K562 (cell line): ENCODE results near the gene DHTKD1. TPM values are rescaled to one million over a fixed set of nuclear protein-coding genes. Genes with fewer than 3 reads are reported as not detected.

Experiments
- BRF2 ChIP-seq: IDR thresholded peaks from 3 replicates; pipeline ENCODE4 v1.6.1; 2011; ENCODE audit warnings: borderline replicate concordance, mild to moderate bottlenecking; ENCODE audit not compliant: insufficient read length, insufficient read depth
- CHCHD3 ChIP-seq: fragments of 250-450 bp; sonication (Bioruptor Pico); IDR thresholded peaks from 2 replicates; pipeline ENCODE4 v2.1.2; 2022; ENCODE audit warnings: mild to moderate bottlenecking
- DDX20 ChIP-seq: fragments of 450-650 bp; IDR thresholded peaks from 2 replicates; pipeline ENCODE4 v1.6.1; 2016; ENCODE audit warnings: missing genetic modification characterization, low read depth, mild to moderate bottlenecking, missing compliant biosample characterization, moderate library complexity
- GMEB1 ChIP-seq: fragments of 250-450 bp; sonication (Bioruptor Pico); IDR thresholded peaks from 2 replicates; pipeline ENCODE4 v1.4.0; 2020; ENCODE audit warnings: mild to moderate bottlenecking
- ID3 ChIP-seq, 2 experiments: fragments of 250-450 bp in 1 of 2; fragments of 450-650 bp in 1 of 2; sonication (Bioruptor Pico) in 1 of 2; IDR thresholded peaks; 2 replicates each; pipeline versions ENCODE4 v1.6.1 to v1.8.0; 2016 to 2021; ENCODE audit warnings: mild to moderate bottlenecking in 2 of 2, moderate library complexity in 2 of 2, missing compliant biosample characterization in 1 of 2, missing genetic modification characterization in 1 of 2
- RBM17 ChIP-seq: fragments of 200-400 bp; formaldehyde crosslinking; IDR thresholded peaks from 2 replicates; pipeline ENCODE4 v1.6.1; 2017; ENCODE audit warnings: low read depth, mild to moderate bottlenecking, low read length, borderline replicate concordance
- STAT5B ChIP-seq: fragments of 250-450 bp; sonication (Bioruptor Pico); IDR thresholded peaks from 2 replicates; pipeline ENCODE4 v1.8.0; 2021; ENCODE audit warnings: mild to moderate bottlenecking, inconsistent platforms
- ZNF217 ChIP-seq: sonication (generic); formaldehyde crosslinking; IDR thresholded peaks from 2 replicates; pipeline ENCODE4 v1.8.0; 2022; ENCODE audit warnings: mild to moderate bottlenecking, missing genetic modification reagents
- ZNF324 ChIP-seq: fragments of 250-450 bp; sonication (Bioruptor Pico); IDR thresholded peaks from 2 replicates; pipeline ENCODE4 v1.4.0; 2020; ENCODE audit warnings: mild to moderate bottlenecking
- ZNF445 ChIP-seq: fragments of 250-450 bp; sonication (Bioruptor Pico); IDR thresholded peaks from 2 replicates; pipeline ENCODE4 v1.4.0; 2020; ENCODE audit warnings: low read depth, mild to moderate bottlenecking, moderate library complexity
- polyA plus RNA-seq, 8 experiments: library from polyadenylated mRNA; depleted of rRNA in 4 of 8; stranded (reverse) in 5 of 8; unstranded in 3 of 8; fragments of >200 nt; fragmentation: Nextera tagmentation in 2 of 8; fragmentation: Illumina TruSeq in 1 of 8; extraction: Ambion mirVana in 2 of 8; extraction: Trizol in 1 of 8; gene quantifications; 2 replicates each; pipeline versions ENCODE4 v1.2.1 to v1.2.3, GENCODE V29; 2011 to 2014; ENCODE audit warnings: inconsistent platforms in 1 of 8, missing spikeins in 1 of 8
- total RNA-seq, 7 experiments: library from RNA; depleted of rRNA in 6 of 7; stranded (reverse); fragments of >200 nt in 6 of 7; fragmentation: Illumina TruSeq in 2 of 7; extraction: Trizol in 2 of 7; gene quantifications; 2 replicates each; pipeline versions ENCODE4 v1.2.1 to v1.2.3, GENCODE V29; 2011 to 2021; ENCODE audit warnings: low replicate concordance in 1 of 7
- TF ChIP-seq, protein P1 (sequence below): sonication (generic); formaldehyde crosslinking; IDR thresholded peaks from 2 replicates; pipeline ENCODE4 v1.8.0; 2023; ENCODE audit warnings: missing genetic modification reagents, mild to moderate bottlenecking, borderline replicate concordance
- TF ChIP-seq, protein P2 (sequence below): sonication (generic); formaldehyde crosslinking; IDR thresholded peaks from 2 replicates; pipeline ENCODE4 v1.4.0; 2020; ENCODE audit warnings: mild to moderate bottlenecking, missing genetic modification reagents
- TF ChIP-seq, protein P3 (sequence below): fragments of 450-650 bp; IDR thresholded peaks from one replicate; pipeline ENCODE4 v1.6.1; 2018; ENCODE audit warnings: mild to moderate bottlenecking, moderate library complexity; ENCODE audit not compliant: partially characterized antibody

The DHTKD1 gene
- total and polyA plus RNA-seq, 9 of the 15 experiments (the other 6 are each of a cell fraction or from before 2014, with no cell fraction given), result 3.1 to 19.7 (median 6.8) TPM

DNA sequence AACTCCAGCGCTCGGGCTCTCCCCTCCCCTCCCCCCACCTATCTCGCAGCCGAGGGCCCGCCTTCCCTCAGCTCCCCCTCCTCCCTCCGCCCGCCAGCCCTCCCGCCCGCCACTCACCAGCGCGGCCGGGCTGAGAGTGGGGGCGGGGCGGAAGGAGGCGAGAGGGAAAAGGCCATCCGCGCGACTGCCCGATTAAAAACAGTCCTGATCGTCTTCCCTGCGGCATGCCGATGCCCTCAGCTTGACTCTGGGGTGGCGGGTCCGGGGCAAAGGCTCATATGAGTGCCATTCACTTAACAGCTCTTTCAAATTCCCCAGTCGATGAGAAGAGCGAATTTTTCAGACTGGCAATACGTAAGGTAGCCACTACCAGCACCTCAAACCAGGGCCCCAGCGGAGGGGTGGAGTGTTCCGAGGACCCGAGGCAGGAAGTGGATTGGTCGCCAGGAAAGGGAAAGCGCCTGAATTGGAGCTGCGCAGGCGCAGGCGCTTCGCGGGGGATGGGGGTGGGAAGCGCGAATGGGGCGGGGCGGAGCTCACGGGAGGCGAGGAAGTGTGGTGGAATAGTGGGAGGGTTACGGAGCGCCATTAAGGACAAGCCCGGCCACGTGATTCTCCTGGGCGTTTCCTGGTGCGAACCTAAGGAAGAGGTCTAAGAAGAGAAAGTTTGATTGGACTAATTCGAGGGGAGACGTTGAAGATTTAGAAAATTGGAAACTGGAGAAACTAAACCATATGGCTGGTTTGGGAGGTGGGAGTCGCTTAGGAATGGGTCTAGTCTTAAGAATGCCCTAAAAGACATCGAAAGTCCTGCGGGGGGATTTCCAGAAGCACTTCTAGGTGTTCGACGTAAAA is 25.7 kb upstream of the DHTKD1 start, which contains the start of gene UPF2 (continued):
- TF ChIP-seq, protein P1, sequence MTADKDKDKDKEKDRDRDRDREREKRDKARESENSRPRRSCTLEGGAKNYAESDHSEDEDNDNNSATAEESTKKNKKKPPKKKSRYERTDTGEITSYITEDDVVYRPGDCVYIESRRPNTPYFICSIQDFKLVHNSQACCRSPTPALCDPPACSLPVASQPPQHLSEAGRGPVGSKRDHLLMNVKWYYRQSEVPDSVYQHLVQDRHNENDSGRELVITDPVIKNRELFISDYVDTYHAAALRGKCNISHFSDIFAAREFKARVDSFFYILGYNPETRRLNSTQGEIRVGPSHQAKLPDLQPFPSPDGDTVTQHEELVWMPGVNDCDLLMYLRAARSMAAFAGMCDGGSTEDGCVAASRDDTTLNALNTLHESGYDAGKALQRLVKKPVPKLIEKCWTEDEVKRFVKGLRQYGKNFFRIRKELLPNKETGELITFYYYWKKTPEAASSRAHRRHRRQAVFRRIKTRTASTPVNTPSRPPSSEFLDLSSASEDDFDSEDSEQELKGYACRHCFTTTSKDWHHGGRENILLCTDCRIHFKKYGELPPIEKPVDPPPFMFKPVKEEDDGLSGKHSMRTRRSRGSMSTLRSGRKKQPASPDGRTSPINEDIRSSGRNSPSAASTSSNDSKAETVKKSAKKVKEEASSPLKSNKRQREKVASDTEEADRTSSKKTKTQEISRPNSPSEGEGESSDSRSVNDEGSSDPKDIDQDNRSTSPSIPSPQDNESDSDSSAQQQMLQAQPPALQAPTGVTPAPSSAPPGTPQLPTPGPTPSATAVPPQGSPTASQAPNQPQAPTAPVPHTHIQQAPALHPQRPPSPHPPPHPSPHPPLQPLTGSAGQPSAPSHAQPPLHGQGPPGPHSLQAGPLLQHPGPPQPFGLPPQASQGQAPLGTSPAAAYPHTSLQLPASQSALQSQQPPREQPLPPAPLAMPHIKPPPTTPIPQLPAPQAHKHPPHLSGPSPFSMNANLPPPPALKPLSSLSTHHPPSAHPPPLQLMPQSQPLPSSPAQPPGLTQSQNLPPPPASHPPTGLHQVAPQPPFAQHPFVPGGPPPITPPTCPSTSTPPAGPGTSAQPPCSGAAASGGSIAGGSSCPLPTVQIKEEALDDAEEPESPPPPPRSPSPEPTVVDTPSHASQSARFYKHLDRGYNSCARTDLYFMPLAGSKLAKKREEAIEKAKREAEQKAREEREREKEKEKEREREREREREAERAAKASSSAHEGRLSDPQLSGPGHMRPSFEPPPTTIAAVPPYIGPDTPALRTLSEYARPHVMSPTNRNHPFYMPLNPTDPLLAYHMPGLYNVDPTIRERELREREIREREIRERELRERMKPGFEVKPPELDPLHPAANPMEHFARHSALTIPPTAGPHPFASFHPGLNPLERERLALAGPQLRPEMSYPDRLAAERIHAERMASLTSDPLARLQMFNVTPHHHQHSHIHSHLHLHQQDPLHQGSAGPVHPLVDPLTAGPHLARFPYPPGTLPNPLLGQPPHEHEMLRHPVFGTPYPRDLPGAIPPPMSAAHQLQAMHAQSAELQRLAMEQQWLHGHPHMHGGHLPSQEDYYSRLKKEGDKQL (CRISPR knock-in tag), result no peak
- no peak for TF ChIP-seq RBM17
- TF ChIP-seq CHCHD3 (CRISPR knock-in tag), result no peak
- TF ChIP-seq BRF2, result no peak
- TF ChIP-seq, protein P2, sequence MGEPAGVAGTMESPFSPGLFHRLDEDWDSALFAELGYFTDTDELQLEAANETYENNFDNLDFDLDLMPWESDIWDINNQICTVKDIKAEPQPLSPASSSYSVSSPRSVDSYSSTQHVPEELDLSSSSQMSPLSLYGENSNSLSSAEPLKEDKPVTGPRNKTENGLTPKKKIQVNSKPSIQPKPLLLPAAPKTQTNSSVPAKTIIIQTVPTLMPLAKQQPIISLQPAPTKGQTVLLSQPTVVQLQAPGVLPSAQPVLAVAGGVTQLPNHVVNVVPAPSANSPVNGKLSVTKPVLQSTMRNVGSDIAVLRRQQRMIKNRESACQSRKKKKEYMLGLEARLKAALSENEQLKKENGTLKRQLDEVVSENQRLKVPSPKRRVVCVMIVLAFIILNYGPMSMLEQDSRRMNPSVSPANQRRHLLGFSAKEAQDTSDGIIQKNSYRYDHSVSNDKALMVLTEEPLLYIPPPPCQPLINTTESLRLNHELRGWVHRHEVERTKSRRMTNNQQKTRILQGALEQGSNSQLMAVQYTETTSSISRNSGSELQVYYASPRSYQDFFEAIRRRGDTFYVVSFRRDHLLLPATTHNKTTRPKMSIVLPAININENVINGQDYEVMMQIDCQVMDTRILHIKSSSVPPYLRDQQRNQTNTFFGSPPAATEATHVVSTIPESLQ (CRISPR knock-in tag), result 0 out of 2 replicates have a peak, but pooled peaks have one; percentile 3
- TF ChIP-seq GMEB1 (CRISPR knock-in tag), result no peak
- no peak for TF ChIP-seq ZNF324 (CRISPR knock-in tag)
- no peak for TF ChIP-seq ZNF445 (CRISPR knock-in tag)
- TF ChIP-seq, protein P3, sequence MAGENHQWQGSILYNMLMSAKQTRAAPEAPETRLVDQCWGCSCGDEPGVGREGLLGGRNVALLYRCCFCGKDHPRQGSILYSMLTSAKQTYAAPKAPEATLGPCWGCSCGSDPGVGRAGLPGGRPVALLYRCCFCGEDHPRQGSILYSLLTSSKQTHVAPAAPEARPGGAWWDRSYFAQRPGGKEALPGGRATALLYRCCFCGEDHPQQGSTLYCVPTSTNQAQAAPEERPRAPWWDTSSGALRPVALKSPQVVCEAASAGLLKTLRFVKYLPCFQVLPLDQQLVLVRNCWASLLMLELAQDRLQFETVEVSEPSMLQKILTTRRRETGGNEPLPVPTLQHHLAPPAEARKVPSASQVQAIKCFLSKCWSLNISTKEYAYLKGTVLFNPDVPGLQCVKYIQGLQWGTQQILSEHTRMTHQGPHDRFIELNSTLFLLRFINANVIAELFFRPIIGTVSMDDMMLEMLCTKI, result no peak
- TF ChIP-seq DDX20 (tag), result no peak
- TF ChIP-seq ID3 (CRISPR knock-in tag; IDR thresholded peaks at IDR 0.05), result no peak
- no peak for TF ChIP-seq ID3 (tag; IDR thresholded peaks at IDR 0.05)
- TF ChIP-seq ZNF217 (CRISPR knock-in tag), result no peak
- TF ChIP-seq STAT5B, result no peak
